GM12874 (cell line): ENCODE measurements around the gene PROX2.

ENCODE experiments used
- TF ChIP-seq, protein P1 (sequence below): IDR thresholded peaks from 2 replicates; pipeline ENCODE4 v1.5.1; 2011; ENCODE audit warnings: low read depth, mild to moderate bottlenecking, control low read depth, low read length, moderate library complexity; ENCODE audit not compliant: insufficient read depth

PROX2 gene

DNA sequence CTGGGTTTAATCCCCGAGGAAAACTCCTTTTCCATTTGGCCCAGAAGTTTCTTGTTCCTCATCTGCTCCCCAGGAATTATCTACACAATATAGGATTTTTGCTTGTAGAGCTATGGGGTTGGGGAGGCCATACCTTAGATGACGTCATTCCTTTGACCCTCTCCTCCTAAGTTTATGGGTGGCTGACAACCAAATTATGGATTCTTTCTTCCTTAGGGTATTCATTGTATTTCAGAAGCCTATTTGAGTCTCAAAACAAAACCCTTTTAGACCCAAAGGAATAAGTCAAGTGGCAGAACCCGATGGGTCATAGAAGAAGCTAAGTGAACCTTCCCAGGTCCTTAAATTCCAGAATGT is 14.2 kb downstream of the PROX2 start:
- TF ChIP-seq, protein P1, sequence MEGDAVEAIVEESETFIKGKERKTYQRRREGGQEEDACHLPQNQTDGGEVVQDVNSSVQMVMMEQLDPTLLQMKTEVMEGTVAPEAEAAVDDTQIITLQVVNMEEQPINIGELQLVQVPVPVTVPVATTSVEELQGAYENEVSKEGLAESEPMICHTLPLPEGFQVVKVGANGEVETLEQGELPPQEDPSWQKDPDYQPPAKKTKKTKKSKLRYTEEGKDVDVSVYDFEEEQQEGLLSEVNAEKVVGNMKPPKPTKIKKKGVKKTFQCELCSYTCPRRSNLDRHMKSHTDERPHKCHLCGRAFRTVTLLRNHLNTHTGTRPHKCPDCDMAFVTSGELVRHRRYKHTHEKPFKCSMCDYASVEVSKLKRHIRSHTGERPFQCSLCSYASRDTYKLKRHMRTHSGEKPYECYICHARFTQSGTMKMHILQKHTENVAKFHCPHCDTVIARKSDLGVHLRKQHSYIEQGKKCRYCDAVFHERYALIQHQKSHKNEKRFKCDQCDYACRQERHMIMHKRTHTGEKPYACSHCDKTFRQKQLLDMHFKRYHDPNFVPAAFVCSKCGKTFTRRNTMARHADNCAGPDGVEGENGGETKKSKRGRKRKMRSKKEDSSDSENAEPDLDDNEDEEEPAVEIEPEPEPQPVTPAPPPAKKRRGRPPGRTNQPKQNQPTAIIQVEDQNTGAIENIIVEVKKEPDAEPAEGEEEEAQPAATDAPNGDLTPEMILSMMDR, result no peak

DNA sequence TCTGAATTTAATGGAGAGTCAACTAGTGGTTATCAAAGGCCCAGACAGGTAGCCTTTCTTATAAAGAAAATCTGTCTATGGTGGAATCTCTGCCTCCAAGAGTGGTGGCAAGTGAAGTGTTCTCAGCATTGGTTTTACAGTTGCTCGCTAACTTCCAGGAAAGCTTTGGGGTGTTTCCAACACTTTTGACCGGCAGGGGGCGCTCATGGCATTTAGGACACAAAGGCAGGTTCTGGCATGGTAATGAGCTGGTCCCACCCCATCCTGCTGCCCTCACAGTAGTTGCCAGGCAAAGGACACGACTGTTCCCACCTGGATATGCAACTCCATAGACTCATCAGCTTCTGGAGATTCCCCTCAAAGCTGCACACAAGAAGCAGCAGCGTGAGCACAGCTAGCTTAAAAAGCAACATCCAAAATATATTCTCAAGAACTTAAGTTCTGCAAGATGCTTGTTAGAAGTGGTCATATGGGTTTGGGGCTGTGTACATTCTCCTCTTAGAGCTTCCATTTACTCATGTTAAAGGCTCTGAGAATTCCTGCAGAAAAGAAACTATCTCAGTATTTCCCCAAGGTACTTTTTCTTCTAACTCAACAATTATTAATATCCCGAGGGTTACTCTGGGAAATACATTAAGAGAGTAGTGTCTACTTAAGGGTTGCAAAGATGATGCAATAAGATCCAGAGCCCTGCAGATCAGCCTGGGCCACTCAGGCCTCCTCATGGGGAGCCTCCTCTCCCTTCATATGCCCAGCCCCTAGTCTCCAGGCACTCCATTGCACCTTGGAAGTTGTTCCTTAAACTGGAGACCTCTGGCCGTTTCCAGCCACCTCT is 14.8 kb downstream of the PROX2 start:
- TF ChIP-seq, protein P1, result peak; percentile 79

DNA sequence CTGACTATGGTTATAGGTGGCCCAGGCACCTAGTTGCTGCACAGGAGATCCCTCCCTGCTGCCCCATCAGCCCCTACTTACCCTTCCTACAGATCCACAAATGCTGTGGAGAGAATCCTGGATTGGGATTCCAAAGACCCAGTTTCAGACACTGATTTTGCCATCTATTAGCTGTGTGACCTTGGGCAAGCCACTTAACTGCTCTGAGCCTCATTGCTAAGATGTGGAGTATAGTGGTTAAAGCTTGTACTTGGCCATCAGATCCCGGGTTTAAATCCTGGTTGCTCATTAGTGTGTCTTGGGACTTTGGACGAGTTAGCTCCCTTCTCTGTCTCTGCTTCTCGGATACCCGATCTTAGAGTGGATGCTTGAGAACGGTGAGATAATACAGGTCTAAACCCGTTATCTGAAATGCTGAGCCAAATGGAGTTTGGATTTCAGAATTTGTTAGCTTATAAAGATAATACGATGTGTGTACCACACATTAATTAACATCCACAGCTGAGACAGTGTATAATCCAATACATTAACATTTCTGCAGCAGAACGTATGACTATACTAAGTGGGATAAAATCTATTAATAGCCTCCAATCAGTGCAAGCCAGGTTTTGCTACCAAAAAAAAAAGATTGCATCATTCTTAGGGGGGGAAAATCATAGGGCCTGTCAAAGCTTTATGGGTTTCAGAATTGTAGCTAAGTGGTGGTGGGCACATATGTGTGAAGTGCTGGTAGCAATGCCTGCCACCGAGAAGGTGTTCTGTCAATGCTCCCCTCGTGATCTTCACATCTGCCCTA is 16.0 kb downstream of the PROX2 start:
- TF ChIP-seq, protein P1, result no peak

DNA sequence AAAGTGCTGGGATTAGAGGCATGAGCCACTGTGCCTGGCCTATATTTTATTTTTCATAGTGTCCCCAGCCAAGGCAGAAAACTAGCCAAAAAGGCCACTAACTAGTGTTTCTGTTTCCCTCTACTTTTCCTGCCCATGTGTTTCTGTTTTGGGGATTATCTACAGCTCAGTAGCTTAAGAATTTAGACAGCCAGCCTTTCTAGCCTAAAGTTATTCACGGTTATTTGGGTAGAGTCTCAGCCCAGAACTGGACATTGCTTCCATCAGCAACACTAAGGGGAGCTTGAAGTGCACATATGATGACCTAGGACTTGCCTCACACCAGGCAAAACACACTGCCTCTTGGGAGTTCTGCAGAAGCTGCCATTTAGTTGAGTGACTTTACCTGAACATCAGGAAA is 17.9 kb downstream of the PROX2 start:
- TF ChIP-seq, protein P1, result no peak

DNA sequence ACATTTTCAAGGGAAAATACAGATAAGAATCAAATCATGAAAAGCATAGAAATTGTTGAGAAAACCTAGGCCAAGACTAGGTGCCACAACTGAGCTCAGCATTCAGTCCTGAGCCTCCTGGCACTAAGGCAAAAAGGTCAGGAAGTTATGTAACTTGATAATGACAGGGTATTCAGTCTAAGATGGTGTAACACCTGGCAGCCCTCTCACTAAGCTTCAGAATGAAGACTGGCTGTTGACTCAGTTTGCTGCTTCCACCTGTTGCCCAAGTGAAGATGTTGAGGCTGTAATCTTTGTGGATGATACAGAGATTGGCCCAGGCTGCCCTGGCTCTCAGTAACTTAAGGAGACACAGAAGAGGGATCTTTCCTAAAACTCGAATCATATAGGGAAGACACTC is 19.6 kb downstream of the PROX2 start:
- TF ChIP-seq, protein P1, result no peak

DNA sequence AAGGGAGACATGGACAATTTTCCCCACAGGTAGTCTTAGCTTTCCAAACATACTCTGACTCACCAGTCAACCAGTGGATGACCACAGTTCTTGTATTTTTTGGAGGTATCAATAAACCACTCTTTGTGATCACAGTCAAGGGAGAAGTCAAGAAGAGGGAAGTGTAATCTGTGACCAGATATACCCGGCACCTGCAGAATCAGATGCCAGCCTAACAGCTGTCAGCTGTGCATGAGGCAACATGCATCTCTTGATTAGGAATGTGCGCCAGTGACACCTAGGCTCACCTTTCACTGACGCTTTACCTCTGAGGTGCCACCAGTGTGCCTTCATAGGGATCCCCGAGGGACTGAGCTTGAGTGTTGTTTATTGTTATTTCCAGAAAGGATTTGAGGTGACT is 20.0 kb downstream of the PROX2 start:
- TF ChIP-seq, protein P1, result no peak

DNA sequence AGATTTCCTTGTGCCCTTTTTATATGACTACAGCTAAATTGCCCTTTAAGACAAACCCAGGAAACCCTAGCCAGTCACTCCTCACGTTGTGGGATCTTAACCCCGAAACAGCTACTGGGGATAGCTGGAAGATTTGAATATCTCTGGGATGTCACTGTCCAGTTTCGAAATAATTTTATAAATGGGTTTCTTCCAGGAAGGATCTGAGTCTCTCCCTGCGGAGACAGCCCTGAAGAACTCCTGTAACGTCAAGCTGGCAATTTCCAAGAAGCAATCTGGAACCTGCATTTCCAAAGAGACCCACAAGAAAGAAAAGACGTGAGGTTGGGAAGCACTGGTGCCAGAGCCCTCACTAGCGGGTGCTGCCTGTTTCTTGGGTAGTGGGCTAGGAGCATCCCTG is 20.9 kb downstream of the PROX2 start:
- TF ChIP-seq, protein P1, result no peak
